Left ventricle myocardium inferior (tissue), 1 donor: ENCODE data around the gene LAMB3. TPM values are rescaled to one million over a fixed set of nuclear protein-coding genes. Genes with fewer than 3 reads are reported as not detected.

Experiments used
- DNase-seq: peaks from one replicate; pipeline ENCODE4 v3.0.0-alpha.2; 2020
- H3K27ac ChIP-seq: fragments of 200-600 bp; replicated peaks from 2 replicates; pipeline ENCODE4 v1.8.0; 2021
- H3K27me3 ChIP-seq: fragments of 200-600 bp; 2 replicates; pipeline ENCODE4 v1.8.0; 2021; ENCODE audit warnings: low read depth
- H3K36me3 ChIP-seq: fragments of 200-600 bp; 2 replicates; pipeline ENCODE4 v1.8.0; 2021
- H3K4me1 ChIP-seq: fragments of 200-600 bp; 2 replicates; pipeline ENCODE4 v1.8.0; 2021
- H3K4me3 ChIP-seq: fragments of 200-600 bp; 2 replicates; pipeline ENCODE4 v1.8.0; 2021; ENCODE audit warnings: mild to moderate bottlenecking, moderate library complexity
- H3K9me3 ChIP-seq: fragments of 200-600 bp; replicated peaks from 2 replicates; pipeline ENCODE4 v1.8.0; 2021
- intact Hi-C: fragments of 100-400 bp; cut with micrococcal nuclease; formaldehyde crosslinking; loops from one replicate; pipeline ENCODE4 v1.11.0; 2022
- total RNA-seq: library from RNA; stranded (reverse); fragmentation: NEBNext Ultra II Directional; extraction: Animal tissue kit (Norgen Biotek cat#: 25700); gene quantifications from one replicate; pipeline ENCODE4 v1.2.1, GENCODE V29; 2021
- TF ChIP-seq, protein P1 (sequence below): fragments of 200-600 bp; IDR thresholded peaks from 2 replicates; pipeline ENCODE4 v1.8.0; 2021; ENCODE audit warnings: antibody characterized with exemption, mild to moderate bottlenecking, borderline replicate concordance
- donor health status: DM: no; HTN: yes; CAD: no; lungs with severe emphysema.

Gene LAMB3
- total RNA-seq, 1 donor from 2014 or later = 6.5 TPM

DNA sequence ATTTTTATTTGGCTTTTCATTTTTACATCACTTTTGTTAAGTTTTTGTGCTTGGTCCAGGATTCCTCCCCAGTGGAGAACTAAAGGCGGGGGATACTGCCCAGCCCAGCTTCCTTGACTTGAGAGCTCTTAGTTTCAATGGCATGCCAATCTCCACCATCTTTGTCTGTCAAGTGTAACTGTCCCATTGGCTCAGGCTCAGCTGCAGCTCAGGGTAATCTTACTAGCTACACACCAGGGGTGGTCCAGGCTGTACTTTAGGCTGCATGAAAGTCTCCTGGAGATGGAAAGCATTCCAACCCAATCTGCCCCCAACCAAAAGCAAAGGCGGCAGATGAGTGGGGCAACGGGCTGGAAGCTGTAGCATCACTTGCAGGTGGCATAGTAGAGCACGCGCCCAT, 37.3 kb downstream of the LAMB3 start:
- TF ChIP-seq, protein P1, sequence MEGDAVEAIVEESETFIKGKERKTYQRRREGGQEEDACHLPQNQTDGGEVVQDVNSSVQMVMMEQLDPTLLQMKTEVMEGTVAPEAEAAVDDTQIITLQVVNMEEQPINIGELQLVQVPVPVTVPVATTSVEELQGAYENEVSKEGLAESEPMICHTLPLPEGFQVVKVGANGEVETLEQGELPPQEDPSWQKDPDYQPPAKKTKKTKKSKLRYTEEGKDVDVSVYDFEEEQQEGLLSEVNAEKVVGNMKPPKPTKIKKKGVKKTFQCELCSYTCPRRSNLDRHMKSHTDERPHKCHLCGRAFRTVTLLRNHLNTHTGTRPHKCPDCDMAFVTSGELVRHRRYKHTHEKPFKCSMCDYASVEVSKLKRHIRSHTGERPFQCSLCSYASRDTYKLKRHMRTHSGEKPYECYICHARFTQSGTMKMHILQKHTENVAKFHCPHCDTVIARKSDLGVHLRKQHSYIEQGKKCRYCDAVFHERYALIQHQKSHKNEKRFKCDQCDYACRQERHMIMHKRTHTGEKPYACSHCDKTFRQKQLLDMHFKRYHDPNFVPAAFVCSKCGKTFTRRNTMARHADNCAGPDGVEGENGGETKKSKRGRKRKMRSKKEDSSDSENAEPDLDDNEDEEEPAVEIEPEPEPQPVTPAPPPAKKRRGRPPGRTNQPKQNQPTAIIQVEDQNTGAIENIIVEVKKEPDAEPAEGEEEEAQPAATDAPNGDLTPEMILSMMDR = no peak
- Histone ChIP-seq H3K36me3 (no peaks in the 10 kb centered on the region), H3K4me3 (no peak overlapping the region), H3K27me3 (no peaks in the 10 kb centered on the region), H3K9me3 (no peaks in the 10 kb centered on the region), H3K27ac (no peak overlapping the region), H3K4me1 (peaks cover 42% of the 10 kb centered on the region)
- DNase-seq = no peak
- intact Hi-C loops = no loop called here

DNA sequence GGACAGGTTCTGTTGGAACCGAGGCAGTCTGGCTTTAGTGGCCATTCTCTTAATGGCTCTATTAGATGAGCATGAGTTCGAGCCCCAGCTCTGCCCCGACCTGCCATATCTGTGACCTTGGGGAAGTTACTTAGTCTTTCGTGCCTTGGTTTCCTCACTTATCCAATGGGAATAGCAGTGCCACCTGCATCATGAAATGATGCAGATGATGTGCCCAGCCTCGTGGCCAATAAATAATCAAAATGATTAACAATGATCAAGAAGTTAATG, 38.1 kb downstream of the LAMB3 start:
- H3K27ac ChIP-seq = no peak overlapping the region
- intact Hi-C loops = no loop called here
- DNase-seq = no peak
- H3K4me1 ChIP-seq = peaks cover 35% of the 10 kb centered on the region
- H3K9me3 ChIP-seq = no peaks in the 10 kb centered on the region
- no peak overlapping the region for H3K4me3 ChIP-seq
- TF ChIP-seq, protein P1 = no peak
- no peaks in the 10 kb centered on the region for H3K27me3 ChIP-seq
- H3K36me3 ChIP-seq = no peaks in the 10 kb centered on the region

DNA sequence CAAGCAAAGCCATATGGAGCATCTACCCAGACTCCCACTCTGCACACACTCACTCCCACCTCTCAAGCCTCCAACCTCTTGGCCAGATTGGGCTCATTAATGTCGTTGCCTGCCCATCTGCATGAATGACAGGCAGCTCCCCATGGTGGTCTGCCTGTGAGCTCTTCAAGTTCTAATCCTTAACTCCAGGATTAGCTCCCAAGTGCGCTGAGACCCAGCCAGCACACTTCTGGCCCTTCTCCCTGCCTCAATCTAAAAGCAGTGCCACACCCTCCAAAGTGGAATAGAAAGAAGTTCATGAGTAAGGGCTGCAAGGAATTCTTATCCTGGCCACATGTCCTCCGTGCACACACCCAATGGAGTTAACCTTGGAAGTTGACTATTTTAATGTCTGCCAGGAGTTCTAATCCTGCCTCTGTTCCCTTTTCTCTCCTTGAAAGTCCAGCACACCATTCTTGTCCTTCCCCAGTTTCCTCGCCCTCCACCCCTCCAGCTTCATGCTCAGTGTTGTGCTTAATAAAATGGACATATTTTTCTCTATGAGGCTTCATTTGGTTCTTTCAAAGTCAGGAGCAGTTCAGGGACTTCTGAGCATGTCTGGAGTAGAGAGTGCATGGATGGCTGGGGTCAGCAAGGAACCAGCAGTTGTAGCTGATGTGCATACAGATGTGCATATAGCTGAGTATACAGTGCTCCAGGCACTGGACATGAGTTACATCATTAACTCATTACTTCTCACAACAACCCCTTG, 38.6 kb downstream of the LAMB3 start:
- H3K4me3 ChIP-seq = no peak overlapping the region
- intact Hi-C loops = no loop called here
- no peaks in the 10 kb centered on the region for H3K36me3 ChIP-seq
- H3K9me3 ChIP-seq = no peaks in the 10 kb centered on the region
- H3K27me3 ChIP-seq = no peaks in the 10 kb centered on the region
- TF ChIP-seq, protein P1 = no peak
- no peak for DNase-seq
- no peak overlapping the region for H3K27ac ChIP-seq
- peaks cover 30% of the 10 kb centered on the region for H3K4me1 ChIP-seq

DNA sequence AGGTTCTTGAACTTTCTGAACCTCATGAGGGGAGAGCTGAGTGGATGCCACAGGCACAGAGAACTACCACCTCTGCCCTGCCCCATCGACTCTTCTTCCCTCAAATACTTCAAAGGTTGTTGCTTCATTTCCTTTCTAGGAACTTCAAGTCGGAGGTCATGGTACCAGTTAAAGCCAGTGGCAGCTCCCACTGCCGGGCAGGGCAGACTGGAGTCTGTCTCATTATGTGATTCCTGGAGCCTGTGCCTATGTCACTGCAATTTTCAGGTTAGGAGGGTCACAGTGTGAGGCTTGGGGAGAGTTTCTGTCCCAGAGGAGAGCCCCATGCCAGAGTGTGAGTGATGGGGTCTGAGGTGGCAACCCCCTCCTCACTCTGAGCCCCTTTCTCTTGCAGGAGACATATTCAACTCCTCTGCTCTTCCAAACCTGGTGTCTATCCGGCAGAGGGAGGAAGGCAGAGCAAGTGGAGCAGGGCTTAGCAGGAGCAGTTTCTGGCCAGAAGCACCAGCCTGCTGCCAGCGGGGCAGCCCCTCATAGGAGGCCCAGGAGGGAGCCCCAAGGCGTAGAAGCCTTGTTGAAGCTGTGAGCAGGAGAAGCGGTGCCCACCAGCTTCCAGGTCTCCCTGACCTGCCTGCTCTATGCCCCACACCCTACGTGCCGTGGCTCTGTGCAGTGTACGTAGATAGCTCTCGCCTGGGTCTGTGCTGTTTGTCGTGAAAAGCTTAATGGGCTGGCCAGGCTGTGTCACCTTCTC, 39.4 kb downstream of the LAMB3 start:
- Histone ChIP-seq H3K27me3 (no peaks in the 10 kb centered on the region), H3K4me3 (no peak overlapping the region), H3K36me3 (no peaks in the 10 kb centered on the region), H3K9me3 (no peaks in the 10 kb centered on the region), H3K4me1 (peaks cover 23% of the 10 kb centered on the region), H3K27ac (no peak overlapping the region)
- intact Hi-C loops = no loop called here
- TF ChIP-seq, protein P1 = no peak
- DNase-seq = no peak

DNA sequence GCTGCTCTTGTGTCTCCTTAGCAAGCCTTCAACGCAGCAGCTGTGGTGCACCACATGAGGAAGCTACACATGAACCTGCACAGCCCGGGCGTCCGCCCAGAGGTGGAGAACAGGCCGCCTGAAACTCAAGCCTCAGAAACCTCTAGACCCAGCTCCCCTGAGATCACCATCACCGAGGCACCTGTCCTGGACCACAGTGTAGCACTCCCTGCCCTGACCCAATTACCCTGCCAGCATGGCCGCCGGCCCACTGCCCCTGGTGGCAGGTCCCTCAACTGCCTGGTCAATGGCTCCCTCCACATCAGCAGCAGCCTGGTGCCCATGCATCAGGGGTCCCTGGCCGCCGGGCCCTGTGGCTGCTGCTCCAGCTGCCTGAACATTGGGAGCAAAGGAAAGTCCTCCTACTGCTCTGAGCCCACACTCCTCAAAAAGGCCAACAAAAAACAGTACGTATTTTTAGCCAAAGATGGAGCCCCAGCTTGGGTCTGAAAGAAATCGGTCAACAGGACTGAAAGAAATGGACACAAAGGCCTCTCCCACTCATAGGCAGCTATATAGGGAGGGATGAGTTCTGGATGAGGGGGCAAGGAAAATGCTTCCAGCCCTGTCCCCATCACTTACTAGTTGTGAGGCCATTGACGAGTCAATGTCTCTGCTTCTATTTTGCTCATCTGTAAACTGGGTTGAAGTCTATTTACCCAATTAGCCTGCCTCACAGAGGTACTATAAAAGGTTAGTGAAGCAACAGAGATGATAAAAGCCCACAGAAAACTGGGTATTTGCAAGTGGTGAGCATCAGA, 40.3 kb downstream of the LAMB3 start:
- H3K4me1 ChIP-seq = peaks cover 14% of the 10 kb centered on the region
- TF ChIP-seq, protein P1 = no peak
- no peaks in the 10 kb centered on the region for H3K36me3 ChIP-seq
- no peak for DNase-seq
- no peaks in the 10 kb centered on the region for H3K27me3 ChIP-seq
- no peak overlapping the region for H3K27ac ChIP-seq
- H3K9me3 ChIP-seq = no peaks in the 10 kb centered on the region
- intact Hi-C loops = no loop called here
- H3K4me3 ChIP-seq = no peak overlapping the region
